GM18873 (cell line): ENCODE results near the gene KRT35.

Source experiments
- ATAC-seq: cut with Tn5 transposase; IDR thresholded peaks from one replicate; pipeline ENCODE4 v1.9.1; 2021; ENCODE audit warnings: mild to moderate bottlenecking, moderate library complexity, moderate number of reproducible peaks; ENCODE audit not compliant: unreplicated experiment, low FRiP score

The KRT35 gene

GRCh38 chr17:41490000-41490990, 9.3 kb upstream of the KRT35 start:
- ATAC-seq, result no peak

- ATAC-seq, result no peak
Observed at GRCh38 chr17:41489531-41489930, 8.6 kb upstream of the KRT35 start, which contains the start of gene KRT36. Gene KRT36 (minus strand): TSS chr17:41489910. CDS start chr17:41489864, 46 bp downstream.

GRCh38 chr17:41486809-41487530, 6.0 kb upstream of the KRT35 start:
- ATAC-seq, result no peak

GRCh38 chr17:41486316-41486715, 5.4 kb upstream of the KRT35 start:
- no peak for ATAC-seq

GRCh38 chr17:41484920-41485904, 4.3 kb upstream of the KRT35 start:
- ATAC-seq, result no peak

- no peak for ATAC-seq
Observed at GRCh38 chr17:41483991-41484826, 3.3 kb upstream of the KRT35 start.

- no peak for ATAC-seq
Observed at GRCh38 chr17:41483531-41483930, 2.6 kb upstream of the KRT35 start.

- no peak for ATAC-seq
Observed at GRCh38 chr17:41480581-41480980, 370 bp downstream of the KRT35 start.

- ATAC-seq, result no peak
Observed at GRCh38 chr17:41480136-41480535, 815 bp downstream of the KRT35 start.

- no peak for ATAC-seq
Observed at GRCh38 chr17:41478237-41478636, 2.7 kb downstream of the KRT35 start.

GRCh38 chr17:41476866-41477815, 3.8 kb downstream of the KRT35 start:
- ATAC-seq, result no peak

GRCh38 chr17:41475421-41475820, 5.5 kb downstream of the KRT35 start:
- no peak for ATAC-seq

GRCh38 chr17:41474863-41475262, 6.1 kb downstream of the KRT35 start:
- ATAC-seq, result no peak

- no peak for ATAC-seq
Observed at GRCh38 chr17:41468346-41468745, 12.6 kb downstream of the KRT35 start.

GRCh38 chr17:41467561-41467960, 13.4 kb downstream of the KRT35 start:
- ATAC-seq, result no peak

GRCh38 chr17:41466988-41467387, 14.0 kb downstream of the KRT35 start, which contains the start of gene KRT32:
Gene KRT32 (minus strand): TSS chr17:41467386. CDS start chr17:41467325, 61 bp downstream.
- ATAC-seq, result no peak

GRCh38 chr17:41464682-41465081, 16.3 kb downstream of the KRT35 start:
- no peak for ATAC-seq

- no peak for ATAC-seq
Observed at GRCh38 chr17:41464173-41464572, 16.8 kb downstream of the KRT35 start.
